ENCODE results near the gene CCM2L.

CCM2L gene

GRCh38 chr20:32056708-32057483 is 46.7 kb downstream of the CCM2L start:
- no peak for DNase-seq (ENCODE audit: low read depth)

- DNase-seq (ENCODE audit: low read depth), result no peak
Measured at GRCh38 chr20:32057656-32058184, 47.5 kb downstream of the CCM2L start.

- no peak for DNase-seq (ENCODE audit: low read depth)
Measured at GRCh38 chr20:32059189-32059588, 49.0 kb downstream of the CCM2L start.

GRCh38 chr20:32062776-32063170 is 52.5 kb downstream of the CCM2L start:
- no peak for DNase-seq (ENCODE audit: low read depth)

- DNase-seq (ENCODE audit: low read depth), result no peak
Measured at GRCh38 chr20:32063695-32064094, 53.5 kb downstream of the CCM2L start.

GRCh38 chr20:32064667-32065066 is 54.4 kb downstream of the CCM2L start:
- DNase-seq (ENCODE audit: low read depth), result no peak

GRCh38 chr20:32067234-32067821 is 57.1 kb downstream of the CCM2L start:
- peak; percentile 97 for DNase-seq (ENCODE audit: low read depth)

- DNase-seq (ENCODE audit: low read depth), result no peak
Measured at GRCh38 chr20:32068174-32068573, 57.9 kb downstream of the CCM2L start.

- no peak for DNase-seq (ENCODE audit: low read depth)
Measured at GRCh38 chr20:32069711-32070110, 59.5 kb downstream of the CCM2L start.

- DNase-seq (ENCODE audit: low read depth), result no peak
Measured at GRCh38 chr20:32070282-32070681, 60.0 kb downstream of the CCM2L start.

- no peak for DNase-seq (ENCODE audit: low read depth)
Measured at GRCh38 chr20:32070690-32071213, 60.5 kb downstream of the CCM2L start.

- DNase-seq (ENCODE audit: low read depth), result no peak
Measured at GRCh38 chr20:32071395-32072167, 61.3 kb downstream of the CCM2L start.

- DNase-seq (ENCODE audit: low read depth), result no peak
Measured at GRCh38 chr20:32072168-32072750, 62.0 kb downstream of the CCM2L start.

- DNase-seq (ENCODE audit: low read depth), result no peak
Measured at GRCh38 chr20:32075534-32075933, 65.3 kb downstream of the CCM2L start.

- no peak for DNase-seq (ENCODE audit: low read depth)
Measured at GRCh38 chr20:32077190-32077589, 67.0 kb downstream of the CCM2L start.

GRCh38 chr20:32078322-32078721 is 68.1 kb downstream of the CCM2L start:
- DNase-seq (ENCODE audit: low read depth), result no peak

GRCh38 chr20:32078791-32079190 is 68.6 kb downstream of the CCM2L start:
- DNase-seq (ENCODE audit: low read depth), result no peak

- DNase-seq (ENCODE audit: low read depth), result no peak
Measured at GRCh38 chr20:32079655-32080109, 69.4 kb downstream of the CCM2L start.

GRCh38 chr20:32080783-32081182 is 70.5 kb downstream of the CCM2L start:
- DNase-seq (ENCODE audit: low read depth), result no peak
